ENCODE results near the gene ILDR2. TPM values are rescaled to one million over a fixed set of nuclear protein-coding genes. Genes with fewer than 3 reads are reported as not detected.

Gene ILDR2
- total RNA-seq, 2 experiments from 2014 or later: 0.47 to 0.67 TPM

GRCh38 chr1:167003711-167004110, 28.4 kb upstream of the ILDR2 start:
- DNase-seq (no peak), ATAC-seq (ENCODE audit: poor library complexity) (no peak)
- no peak overlapping the region for H3K4me3 ChIP-seq (ENCODE audit: low read length)
- Mint-ChIP-seq H3K36me3 (ENCODE audit: low read depth) (no peaks in the 10 kb centered on the region), H3K4me3 (no peak overlapping the region), H3K27ac (no peak overlapping the region), H3K4me1 (ENCODE audit: low read depth) (no peaks in the 10 kb centered on the region), H3K9me3 (peaks cover 4% of the 10 kb centered on the region), H3K27me3 (peaks cover 5% of the 10 kb centered on the region)
- no peaks in the 10 kb centered on the region for H3K36me3 ChIP-seq (ENCODE audit: insufficient read depth, low read length)
- intact Hi-C loops (cut with DNase I, micrococcal nuclease): no loop called here
- H3K27ac ChIP-seq (ENCODE audit: low read depth in 1 of 2, low read length in 2 of 2): no peak overlapping the region
- no peaks in the 10 kb centered on the region for H3K27me3 ChIP-seq (ENCODE audit: control insufficient read depth in 1 of 2, insufficient read depth in 2 of 2, low read length in 2 of 2)
- H3K4me1 ChIP-seq (ENCODE audit: insufficient read depth, low read length): no peaks in the 10 kb centered on the region
- ChIA-PET POLR2A (no interaction called here), CTCF (no interaction called here)
- TF ChIP-seq CTCF (IDR thresholded peaks at IDR 0.05): no peak
- peaks cover 0 to 3% of the 10 kb centered on the region in 2 experiments for H3K9me3 ChIP-seq (ENCODE audit: control insufficient read depth in 1 of 2, insufficient read depth in 1 of 2, low read length in 2 of 2)

- ChIA-PET POLR2A (no interaction called here), CTCF (interaction anchor here (0.7 kb wide), 1 partner anchor 57 kb away, joined by 3 read pairs; no protein-coding TSS in a partner anchor)
- no peak overlapping the region for H3K27ac ChIP-seq (ENCODE audit: low read depth in 1 of 2, low read length in 2 of 2)
- H3K4me3 ChIP-seq (ENCODE audit: low read length): no peak overlapping the region
- H3K4me1 Mint-ChIP-seq (ENCODE audit: low read depth): no peaks in the 10 kb centered on the region
- H3K9me3 ChIP-seq (ENCODE audit: control insufficient read depth in 1 of 2, insufficient read depth in 1 of 2, low read length in 2 of 2): peaks cover 0 to 3% of the 10 kb centered on the region in 2 experiments
- H3K36me3 ChIP-seq (ENCODE audit: insufficient read depth, low read length): no peaks in the 10 kb centered on the region
- no peak for TF ChIP-seq CTCF (IDR thresholded peaks at IDR 0.05)
- H3K4me1 ChIP-seq (ENCODE audit: insufficient read depth, low read length): no peaks in the 10 kb centered on the region
- intact Hi-C loops (cut with DNase I, micrococcal nuclease): no loop called here
- H3K27me3 Mint-ChIP-seq: peaks cover 13% of the 10 kb centered on the region
- no peak overlapping the region for H3K4me3 Mint-ChIP-seq
- no peak overlapping the region for H3K27ac Mint-ChIP-seq
- DNase-seq: no peak
- peaks cover 4% of the 10 kb centered on the region for H3K9me3 Mint-ChIP-seq
- H3K27me3 ChIP-seq (ENCODE audit: control insufficient read depth in 1 of 2, insufficient read depth in 2 of 2, low read length in 2 of 2): no peaks in the 10 kb centered on the region
- no peaks in the 10 kb centered on the region for H3K36me3 Mint-ChIP-seq (ENCODE audit: low read depth)
- ATAC-seq (ENCODE audit: poor library complexity): no peak
These were observed 27.0 kb upstream of the ILDR2 start for GRCh38 chr1:167002354-167002753.

- ChIA-PET POLR2A (no interaction called here), CTCF (no interaction called here)
- intact Hi-C loops (cut with DNase I, micrococcal nuclease): no loop called here
- Mint-ChIP-seq H3K4me1 (ENCODE audit: low read depth) (no peaks in the 10 kb centered on the region), H3K27ac (no peak overlapping the region), H3K36me3 (ENCODE audit: low read depth) (no peaks in the 10 kb centered on the region), H3K4me3 (no peak overlapping the region), H3K9me3 (peaks cover 4% of the 10 kb centered on the region), H3K27me3 (peaks cover 22% of the 10 kb centered on the region)
- no peak for DNase-seq
- Histone ChIP-seq H3K36me3 (ENCODE audit: insufficient read depth, low read length) (no peaks in the 10 kb centered on the region), H3K4me3 (ENCODE audit: low read length) (no peak overlapping the region), H3K27ac (ENCODE audit: low read depth in 1 of 2, low read length in 2 of 2) (no peak overlapping the region), H3K27me3 (ENCODE audit: control insufficient read depth in 1 of 2, insufficient read depth in 2 of 2, low read length in 2 of 2) (no peaks in the 10 kb centered on the region), H3K4me1 (ENCODE audit: insufficient read depth, low read length) (no peaks in the 10 kb centered on the region), H3K9me3 (ENCODE audit: control insufficient read depth in 1 of 2, insufficient read depth in 1 of 2, low read length in 2 of 2) (peaks cover 0 to 3% of the 10 kb centered on the region in 2 experiments)
- ATAC-seq (ENCODE audit: poor library complexity): no peak
- TF ChIP-seq CTCF (IDR thresholded peaks at IDR 0.05): no peak
These were observed 25.2 kb upstream of the ILDR2 start for GRCh38 chr1:167000546-167000945.

All from CD4-positive, alpha-beta T cell (primary cell).